ENCODE measurements around the gene PADI2.

The PADI2 gene

GRCh38 chr1:17109892-17110554 lies 9.2 kb downstream of the PADI2 start:
- TF ChIP-seq CTCF (IDR thresholded peaks at IDR 0.05; ENCODE audit: low read length, missing control alignments): no peak
- DNase-seq (ENCODE audit: low read depth): no peak

GRCh38 chr1:17108786-17109185 lies 10.5 kb downstream of the PADI2 start:
- no peak for TF ChIP-seq CTCF (IDR thresholded peaks at IDR 0.05; ENCODE audit: low read length, missing control alignments)

More at GRCh38 chr1:17109892-17110554, 9.2 kb downstream of the PADI2 start:
- no peak overlapping the region for H3K4me3 ChIP-seq (replicated peaks; ENCODE audit: low read depth, low read length)

GRCh38 chr1:17108360-17108759 lies 10.9 kb downstream of the PADI2 start:
- no peak overlapping the region for H3K4me3 ChIP-seq (replicated peaks; ENCODE audit: low read depth, low read length)
- TF ChIP-seq CTCF (IDR thresholded peaks at IDR 0.05; ENCODE audit: low read length, missing control alignments): no peak
- DNase-seq (ENCODE audit: low read depth): no peak

More at GRCh38 chr1:17108786-17109185, 10.5 kb downstream of the PADI2 start:
- H3K4me3 ChIP-seq (replicated peaks; ENCODE audit: low read depth, low read length): no peak overlapping the region
- DNase-seq (ENCODE audit: low read depth): no peak

- no peak overlapping the region for H3K4me3 ChIP-seq (replicated peaks; ENCODE audit: low read depth, low read length)
- no peak for DNase-seq (ENCODE audit: low read depth)
- TF ChIP-seq CTCF (IDR thresholded peaks at IDR 0.05; ENCODE audit: low read length, missing control alignments): no peak
Observed at GRCh38 chr1:17104782-17105181, 14.5 kb downstream of the PADI2 start.

GRCh38 chr1:17102232-17102631 lies 17.0 kb downstream of the PADI2 start:
- H3K4me3 ChIP-seq (replicated peaks; ENCODE audit: low read depth, low read length): no peak overlapping the region
- no peak for TF ChIP-seq CTCF (IDR thresholded peaks at IDR 0.05; ENCODE audit: low read length, missing control alignments)
- no peak for DNase-seq (ENCODE audit: low read depth)

- no peak for TF ChIP-seq CTCF (IDR thresholded peaks at IDR 0.05; ENCODE audit: low read length, missing control alignments)
- no peak for DNase-seq (ENCODE audit: low read depth)
- no peak overlapping the region for H3K4me3 ChIP-seq (replicated peaks; ENCODE audit: low read depth, low read length)
Observed at GRCh38 chr1:17101261-17101660, 18.0 kb downstream of the PADI2 start.

All from fibroblast of pulmonary artery (primary cell).